Colonic mucosa (tissue), 4 donors: Measurements from ENCODE around the gene LAMP1. TPM values are rescaled to one million over a fixed set of nuclear protein-coding genes. Genes with fewer than 3 reads are reported as not detected.

Experiments
- DNase-seq: peaks from one replicate; pipeline ENCODE4 v3.0.0-alpha.2; 2020
- H3K27ac ChIP-seq: fragments of 200-600 bp; one replicate; pipeline ENCODE4 v1.8.0; 2021
- H3K27me3 ChIP-seq: fragments of 200-600 bp; one replicate; pipeline ENCODE4 v1.8.0; 2021
- H3K36me3 ChIP-seq: fragments of 200-600 bp; one replicate; pipeline ENCODE4 v1.8.0; 2021
- H3K4me1 ChIP-seq: fragments of 200-600 bp; one replicate; pipeline ENCODE4 v1.8.0; 2021; ENCODE audit warnings: mild to moderate bottlenecking
- H3K4me3 ChIP-seq: fragments of 200-600 bp; one replicate; pipeline ENCODE4 v1.8.0; 2021
- H3K9ac ChIP-seq, 2 donors: one replicate each; pipeline ENCODE4 v1.7.0; 2013; ENCODE audit warnings: control low read depth in 2 of 2, low read depth in 2 of 2, low read length in 2 of 2
- H3K9me3 ChIP-seq: fragments of 200-600 bp; one replicate; pipeline ENCODE4 v1.8.0; 2021
- intact Hi-C: fragments of 100-400 bp; cut with DNase I; formaldehyde crosslinking; loops from one replicate; pipeline ENCODE4 v1.14.1; 2022
- total RNA-seq, 2 donors: library from RNA; stranded (reverse); fragmentation: NEBNext Ultra II Directional in 1 of 2; extraction: Animal tissue kit (Norgen Biotek cat#: 25700) in 1 of 2; gene quantifications; one replicate each; pipeline ENCODE4 v1.2.1, GENCODE V29; 2021
- TF ChIP-seq, protein P1 (sequence below): fragments of 200-600 bp; IDR thresholded peaks from one replicate; pipeline ENCODE4 v1.8.0; 2022; ENCODE audit warnings: antibody characterized with exemption, mild to moderate bottlenecking
- donor health status: healthy.
- donor health status: DM: no; HTN: no; CAD: no.
- donor health status: DM: no; HTN: no; CAD: no.

The LAMP1 gene
- total RNA-seq, 2 donors from 2014 or later: 184 to 226 TPM

- Histone ChIP-seq H3K4me3 (no peak overlapping the region), H3K9ac (no peak overlapping the region), H3K9me3 (no peaks in the 10 kb centered on the region), H3K27me3 (no peaks in the 10 kb centered on the region), H3K27ac (no peak overlapping the region), H3K36me3 (no peaks in the 10 kb centered on the region), H3K4me1 (no peaks in the 10 kb centered on the region)
- DNase-seq: no peak
- TF ChIP-seq, protein P1, sequence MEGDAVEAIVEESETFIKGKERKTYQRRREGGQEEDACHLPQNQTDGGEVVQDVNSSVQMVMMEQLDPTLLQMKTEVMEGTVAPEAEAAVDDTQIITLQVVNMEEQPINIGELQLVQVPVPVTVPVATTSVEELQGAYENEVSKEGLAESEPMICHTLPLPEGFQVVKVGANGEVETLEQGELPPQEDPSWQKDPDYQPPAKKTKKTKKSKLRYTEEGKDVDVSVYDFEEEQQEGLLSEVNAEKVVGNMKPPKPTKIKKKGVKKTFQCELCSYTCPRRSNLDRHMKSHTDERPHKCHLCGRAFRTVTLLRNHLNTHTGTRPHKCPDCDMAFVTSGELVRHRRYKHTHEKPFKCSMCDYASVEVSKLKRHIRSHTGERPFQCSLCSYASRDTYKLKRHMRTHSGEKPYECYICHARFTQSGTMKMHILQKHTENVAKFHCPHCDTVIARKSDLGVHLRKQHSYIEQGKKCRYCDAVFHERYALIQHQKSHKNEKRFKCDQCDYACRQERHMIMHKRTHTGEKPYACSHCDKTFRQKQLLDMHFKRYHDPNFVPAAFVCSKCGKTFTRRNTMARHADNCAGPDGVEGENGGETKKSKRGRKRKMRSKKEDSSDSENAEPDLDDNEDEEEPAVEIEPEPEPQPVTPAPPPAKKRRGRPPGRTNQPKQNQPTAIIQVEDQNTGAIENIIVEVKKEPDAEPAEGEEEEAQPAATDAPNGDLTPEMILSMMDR: no peak
- intact Hi-C loops: no loop called here
These were observed 58.0 kb downstream of the LAMP1 start for GRCh38 chr13:113354831-113355610.

DNA sequence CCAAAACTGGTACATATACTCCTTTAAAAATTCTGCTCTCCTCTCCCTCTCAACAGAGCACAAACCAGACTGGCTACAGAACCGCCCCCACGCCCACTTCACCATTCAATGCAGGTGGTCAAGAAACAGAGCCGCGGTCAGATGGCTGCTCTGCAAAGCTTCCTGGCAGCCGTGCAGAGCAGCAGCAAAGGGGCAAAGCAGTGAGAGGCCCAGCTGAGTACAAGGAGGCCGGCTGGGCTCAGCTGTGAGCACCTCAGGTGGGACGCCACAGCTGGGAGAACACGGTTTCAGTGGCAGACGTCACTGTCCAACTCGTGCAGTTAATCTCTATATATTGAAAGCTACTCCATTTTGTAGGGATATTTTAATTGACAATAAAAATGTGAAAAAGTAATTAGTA lies 58.6 kb downstream of the LAMP1 start:
- no peak overlapping the region for H3K4me3 ChIP-seq
- H3K9ac ChIP-seq: no peak overlapping the region
- H3K4me1 ChIP-seq: no peaks in the 10 kb centered on the region
- H3K9me3 ChIP-seq: no peaks in the 10 kb centered on the region
- no peaks in the 10 kb centered on the region for H3K36me3 ChIP-seq
- no peaks in the 10 kb centered on the region for H3K27me3 ChIP-seq
- DNase-seq: no peak
- TF ChIP-seq, protein P1: no peak
- no peak overlapping the region for H3K27ac ChIP-seq
- intact Hi-C loops: no loop called here

GRCh38 chr13:113356596-113356995 lies 59.6 kb downstream of the LAMP1 start:
- H3K9me3 ChIP-seq: no peaks in the 10 kb centered on the region
- no peak for DNase-seq
- intact Hi-C loops: no loop called here
- H3K4me1 ChIP-seq: no peaks in the 10 kb centered on the region
- no peak overlapping the region for H3K4me3 ChIP-seq
- H3K36me3 ChIP-seq: no peaks in the 10 kb centered on the region
- H3K27ac ChIP-seq: no peak overlapping the region
- H3K9ac ChIP-seq: no peak overlapping the region
- H3K27me3 ChIP-seq: no peaks in the 10 kb centered on the region
- TF ChIP-seq, protein P1: no peak

GRCh38 chr13:113357529-113357928 lies 60.5 kb downstream of the LAMP1 start:
- Histone ChIP-seq H3K9ac (no peak overlapping the region), H3K4me1 (no peaks in the 10 kb centered on the region), H3K36me3 (no peaks in the 10 kb centered on the region), H3K27me3 (no peaks in the 10 kb centered on the region), H3K9me3 (no peaks in the 10 kb centered on the region), H3K4me3 (no peak overlapping the region), H3K27ac (no peak overlapping the region)
- intact Hi-C loops: no loop called here
- TF ChIP-seq, protein P1: no peak
- no peak for DNase-seq

GRCh38 chr13:113358653-113359190 lies 61.7 kb downstream of the LAMP1 start:
- TF ChIP-seq, protein P1: no peak
- H3K9ac ChIP-seq: no peak overlapping the region
- intact Hi-C loops: no loop called here
- H3K27ac ChIP-seq: no peak overlapping the region
- H3K36me3 ChIP-seq: no peaks in the 10 kb centered on the region
- no peaks in the 10 kb centered on the region for H3K27me3 ChIP-seq
- H3K4me1 ChIP-seq: no peaks in the 10 kb centered on the region
- no peak for DNase-seq
- H3K4me3 ChIP-seq: no peak overlapping the region
- H3K9me3 ChIP-seq: no peaks in the 10 kb centered on the region
